ENCODE measurements around the gene FSCN2. TPM values are rescaled to one million over a fixed set of nuclear protein-coding genes. Genes with fewer than 3 reads are reported as not detected.

Gene FSCN2
- total and polyA plus RNA-seq, 12 donors: 0.14 to 1.3 (median 0.45) TPM; not detected in 2

DNA sequence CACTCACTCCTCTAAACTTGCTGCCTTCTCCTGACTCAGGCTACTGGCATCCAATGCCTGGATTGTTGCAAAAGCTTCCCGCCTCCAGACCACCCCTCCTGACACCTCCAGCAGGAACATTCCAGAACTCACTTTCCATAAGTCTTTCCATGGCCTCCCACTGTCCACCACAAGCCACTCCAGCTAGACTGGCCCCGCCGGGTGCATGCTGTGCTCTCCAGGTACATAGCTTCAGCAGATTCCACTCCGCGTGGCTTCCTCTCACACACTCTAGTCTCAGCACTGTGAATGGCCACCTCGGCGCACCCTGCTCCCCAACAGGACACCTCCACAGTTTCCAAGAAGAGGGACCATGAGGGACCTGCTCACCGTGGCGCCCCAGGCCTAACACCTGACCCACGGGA is 49.9 kb downstream of the FSCN2 start:
- 94 to 95% methylated on average over 10 of the region's 10 CpGs for WGBS, 2 donors
- H3K4me1 ChIP-seq: peaks cover 3 to 45% (median 31%) of the 10 kb centered on the region in 9 donors
- H3K9me3 ChIP-seq: no peaks in the 10 kb centered on the region
- H3K36me3 ChIP-seq: peaks cover 0 to 92% (median 13%) of the 10 kb centered on the region in 9 donors
- H3K27ac ChIP-seq: no peak overlapping the region
- intact Hi-C loops (cut with DNase I): no loop called here
- no peak overlapping the region for H3K4me3 ChIP-seq
- TF ChIP-seq, protein P1, sequence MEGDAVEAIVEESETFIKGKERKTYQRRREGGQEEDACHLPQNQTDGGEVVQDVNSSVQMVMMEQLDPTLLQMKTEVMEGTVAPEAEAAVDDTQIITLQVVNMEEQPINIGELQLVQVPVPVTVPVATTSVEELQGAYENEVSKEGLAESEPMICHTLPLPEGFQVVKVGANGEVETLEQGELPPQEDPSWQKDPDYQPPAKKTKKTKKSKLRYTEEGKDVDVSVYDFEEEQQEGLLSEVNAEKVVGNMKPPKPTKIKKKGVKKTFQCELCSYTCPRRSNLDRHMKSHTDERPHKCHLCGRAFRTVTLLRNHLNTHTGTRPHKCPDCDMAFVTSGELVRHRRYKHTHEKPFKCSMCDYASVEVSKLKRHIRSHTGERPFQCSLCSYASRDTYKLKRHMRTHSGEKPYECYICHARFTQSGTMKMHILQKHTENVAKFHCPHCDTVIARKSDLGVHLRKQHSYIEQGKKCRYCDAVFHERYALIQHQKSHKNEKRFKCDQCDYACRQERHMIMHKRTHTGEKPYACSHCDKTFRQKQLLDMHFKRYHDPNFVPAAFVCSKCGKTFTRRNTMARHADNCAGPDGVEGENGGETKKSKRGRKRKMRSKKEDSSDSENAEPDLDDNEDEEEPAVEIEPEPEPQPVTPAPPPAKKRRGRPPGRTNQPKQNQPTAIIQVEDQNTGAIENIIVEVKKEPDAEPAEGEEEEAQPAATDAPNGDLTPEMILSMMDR (IDR thresholded peaks at IDR 0.05): no peak
- ATAC-seq (no peak), DNase-seq (no peak)
- no peaks in the 10 kb centered on the region for H3K27me3 ChIP-seq

DNA sequence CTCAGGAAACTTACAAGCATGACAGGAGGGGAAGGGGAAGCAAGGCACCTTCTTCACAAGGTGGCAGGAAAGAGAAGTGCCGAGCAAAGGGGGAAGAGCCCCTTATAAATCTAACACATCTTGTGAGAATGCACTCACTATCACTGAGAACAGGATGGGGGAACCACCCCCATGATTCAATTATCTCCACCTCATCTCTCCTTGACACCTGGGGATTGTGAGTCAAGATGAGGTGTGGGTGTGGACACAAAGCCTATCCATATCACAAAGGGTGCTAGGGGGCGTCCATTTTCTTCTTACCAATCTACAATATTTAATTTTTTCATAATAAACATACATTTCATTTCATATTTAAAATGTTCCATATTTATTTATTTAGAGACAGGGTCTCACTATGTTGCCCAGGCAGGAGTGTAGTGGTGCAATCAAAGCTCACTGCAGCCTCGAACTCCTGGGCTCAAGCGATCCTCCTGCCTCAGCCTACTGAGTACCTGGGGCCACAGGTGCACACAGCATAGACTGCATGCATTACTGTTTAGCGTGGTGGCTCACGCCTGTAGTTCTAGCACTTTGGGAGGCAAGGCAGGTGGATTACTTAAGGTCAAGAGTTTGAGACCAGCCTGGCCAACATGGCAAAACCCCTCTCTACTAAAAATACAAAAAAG is 50.5 kb downstream of the FSCN2 start:
- no peak overlapping the region for H3K27ac ChIP-seq
- H3K36me3 ChIP-seq: peaks cover 0 to 92% (median 19%) of the 10 kb centered on the region in 9 donors
- DNase-seq: no peak
- TF ChIP-seq, protein P1 (IDR thresholded peaks at IDR 0.05): no peak
- no peak for ATAC-seq
- 96 to 98% methylated on average over 6 of the region's 6 CpGs for WGBS, 2 donors
- H3K27me3 ChIP-seq: no peaks in the 10 kb centered on the region
- H3K9me3 ChIP-seq: no peaks in the 10 kb centered on the region
- intact Hi-C loops (cut with DNase I): no loop called here
- peaks cover 3 to 45% (median 31%) of the 10 kb centered on the region in 9 donors for H3K4me1 ChIP-seq
- no peak overlapping the region for H3K4me3 ChIP-seq

DNA sequence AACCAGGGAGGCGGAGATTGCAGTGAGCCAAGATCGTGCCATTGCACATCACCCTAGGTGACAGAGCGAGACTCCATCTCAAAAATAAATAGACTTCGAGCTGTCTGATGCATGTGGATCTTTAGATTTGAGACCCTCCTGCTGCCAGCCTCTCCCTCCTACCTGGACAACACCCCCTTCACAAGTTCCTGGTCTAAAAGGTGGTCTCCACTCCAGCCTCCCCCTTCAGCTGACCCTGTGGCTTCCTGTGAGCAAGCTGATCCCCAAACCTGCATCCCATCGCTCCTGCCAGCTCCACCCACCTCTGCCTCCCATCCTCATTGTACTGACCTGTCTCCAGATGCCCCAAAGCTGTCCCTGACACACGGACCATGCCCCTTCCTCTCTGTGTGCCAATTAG is 51.1 kb downstream of the FSCN2 start:
- DNase-seq (no peak), ATAC-seq (no peak)
- H3K27me3 ChIP-seq: no peaks in the 10 kb centered on the region
- TF ChIP-seq, protein P1 (IDR thresholded peaks at IDR 0.05): no peak
- WGBS, 2 donors: 89 to 93% methylated on average over 6 of the region's 6 CpGs
- intact Hi-C loops (cut with DNase I): no loop called here
- no peaks in the 10 kb centered on the region for H3K9me3 ChIP-seq
- no peak overlapping the region for H3K4me3 ChIP-seq
- peaks cover 3 to 44% (median 29%) of the 10 kb centered on the region in 9 donors for H3K4me1 ChIP-seq
- H3K36me3 ChIP-seq: peaks cover 0 to 92% (median 25%) of the 10 kb centered on the region in 9 donors
- H3K27ac ChIP-seq: peak overlapping the region in 1 of 10 donors; percentile 14

DNA sequence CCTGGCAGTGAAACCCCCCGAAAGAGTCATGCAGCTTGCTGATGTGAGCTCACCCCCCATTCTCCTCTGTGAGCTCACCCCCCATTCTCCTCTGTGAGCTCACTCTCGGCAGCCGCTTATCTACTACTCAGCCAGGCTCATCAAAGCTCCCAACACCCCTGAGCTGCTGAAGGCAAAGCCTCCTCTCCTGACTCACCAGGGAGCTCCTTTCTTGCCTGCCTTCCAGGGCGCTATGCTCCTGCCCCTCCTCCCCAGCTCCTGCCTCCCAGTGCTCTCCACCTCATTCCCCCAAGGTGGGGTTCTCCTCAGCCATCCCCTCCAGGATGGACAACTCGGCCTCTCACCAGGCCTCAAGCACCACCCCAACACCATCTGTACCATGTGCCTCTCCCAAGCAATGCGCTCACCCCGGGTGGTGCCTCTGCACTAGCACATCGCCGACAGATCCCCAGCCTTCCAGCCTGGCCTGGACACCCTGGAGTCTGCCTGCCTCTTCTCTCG is 51.7 kb downstream of the FSCN2 start:
- WGBS, 2 donors: 70 to 74% methylated on average over 10 of the region's 10 CpGs
- Histone ChIP-seq H3K9me3 (no peaks in the 10 kb centered on the region), H3K27me3 (no peaks in the 10 kb centered on the region), H3K27ac (peak overlapping the region in 1 of 10 donors; percentile 14), H3K4me3 (no peak overlapping the region), H3K4me1 (peaks cover 3 to 42% (median 27%) of the 10 kb centered on the region in 9 donors), H3K36me3 (peaks cover 0 to 92% (median 30%) of the 10 kb centered on the region in 9 donors)
- intact Hi-C loops (cut with DNase I): no loop called here
- TF ChIP-seq, protein P1 (IDR thresholded peaks at IDR 0.05): no peak
- DNase-seq (no peak), ATAC-seq (peak in 6 of 8 donors; percentile 23 to 62 (median 50))
